AG09309 (cell line): ENCODE results near the gene RXRA.

Experiments used
- DNase-seq: peaks from one replicate; pipeline ENCODE4 v3.0.0-alpha.2; 2010; ENCODE audit warnings: low read depth
- H3K4me3 ChIP-seq: 2 replicates; pipeline ENCODE4 v1.5.1; 2011; ENCODE audit warnings: mild to moderate bottlenecking, low read depth, low read length, moderate library complexity; ENCODE audit not compliant: control insufficient read depth
- CTCF ChIP-seq: IDR thresholded peaks from 2 replicates; pipeline ENCODE4 v1.5.1; 2011; ENCODE audit warnings: mild to moderate bottlenecking, low read depth, low read length, inconsistent platforms; ENCODE audit not compliant: insufficient read depth, control insufficient read depth; ENCODE audit errors: missing control alignments

Gene RXRA

GRCh38 chr9:134425401-134425800 lies 99.1 kb downstream of the RXRA start:
- TF ChIP-seq CTCF = no peak
- DNase-seq = no peak
- H3K4me3 ChIP-seq = no peak overlapping the region

GRCh38 chr9:134425812-134426211 lies 99.6 kb downstream of the RXRA start:
- DNase-seq = no peak
- no peak for TF ChIP-seq CTCF
- no peak overlapping the region for H3K4me3 ChIP-seq

- TF ChIP-seq CTCF = no peak
- no peak overlapping the region for H3K4me3 ChIP-seq
Measured at GRCh38 chr9:134426436-134426835, 100.2 kb downstream of the RXRA start.

GRCh38 chr9:134427153-134427782 lies 101.0 kb downstream of the RXRA start:
- no peak for TF ChIP-seq CTCF
- H3K4me3 ChIP-seq = no peak overlapping the region
- no peak for DNase-seq

More at GRCh38 chr9:134426436-134426835, 100.2 kb downstream of the RXRA start:
- DNase-seq = no peak

GRCh38 chr9:134428559-134428958 lies 102.3 kb downstream of the RXRA start:
- TF ChIP-seq CTCF = no peak
- DNase-seq = no peak

GRCh38 chr9:134429007-134429406 lies 102.8 kb downstream of the RXRA start:
- no peak for DNase-seq
- no peak for TF ChIP-seq CTCF
- H3K4me3 ChIP-seq = no peak overlapping the region

More at GRCh38 chr9:134428559-134428958, 102.3 kb downstream of the RXRA start:
- H3K4me3 ChIP-seq = no peak overlapping the region
